G401.6 (cell line): ENCODE data around the gene RNF14.

Experiments
- FAIRE-seq: peaks from 2 replicates; lab custom pipeline; 2012; peaks lifted over from hg19 to GRCh38; lab: Jason Lieb, UNC

Gene RNF14

DNA sequence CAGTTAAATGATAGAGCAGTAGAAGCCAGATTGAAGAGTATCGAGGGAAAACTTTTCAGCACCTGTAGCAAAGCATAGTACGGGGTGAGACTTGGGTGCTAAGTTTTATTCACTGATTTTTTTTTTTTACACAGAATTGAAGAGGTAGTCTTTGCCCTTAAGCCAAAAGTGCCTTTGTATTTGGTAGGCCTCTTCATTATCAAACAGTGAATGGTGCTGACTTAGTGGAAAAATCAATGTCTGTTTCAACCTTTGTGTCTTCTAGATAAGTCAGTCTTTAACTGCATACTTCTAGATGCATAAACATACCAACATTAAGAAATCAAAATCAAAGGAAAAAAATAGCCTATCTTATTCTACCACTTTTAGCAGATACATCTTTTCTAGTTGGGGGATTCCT lies 13.7 kb downstream of the RNF14 start:
- FAIRE-seq, result no peak

GRCh38 chr5:141986072-141986471 lies 17.2 kb downstream of the RNF14 start:
- no peak for FAIRE-seq

GRCh38 chr5:141989720-141990119 lies 20.8 kb downstream of the RNF14 start:
- FAIRE-seq, result no peak

DNA sequence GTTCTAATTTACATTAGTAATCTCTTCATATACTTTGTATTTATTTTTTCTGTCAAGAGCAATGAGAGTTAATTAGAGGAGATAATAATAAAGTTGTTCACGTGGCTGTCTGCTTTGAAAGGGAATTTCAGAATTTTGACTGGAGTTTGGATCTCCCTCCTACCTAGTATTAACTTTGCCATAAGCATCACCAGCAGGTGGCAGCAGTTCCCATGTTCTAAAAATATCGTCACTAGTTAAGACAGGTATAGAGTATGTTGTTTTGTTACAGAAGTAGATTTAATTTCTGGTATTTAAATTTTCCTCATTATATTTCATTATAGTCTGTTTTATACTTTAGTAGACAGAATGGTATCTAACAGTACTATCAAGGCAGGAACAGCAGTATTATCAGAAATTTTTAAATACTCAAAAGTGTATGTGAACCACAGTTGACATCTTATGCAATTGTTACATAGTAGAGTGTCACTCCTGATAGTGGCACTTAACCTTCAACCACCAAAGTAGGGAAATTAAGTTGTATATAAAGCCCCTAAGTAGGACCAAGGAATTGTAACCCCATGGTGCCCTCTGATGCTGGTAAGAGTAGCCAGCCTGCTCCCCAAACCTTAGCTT lies 23.6 kb downstream of the RNF14 start:
- peak; percentile 96 for FAIRE-seq

GRCh38 chr5:141994511-141995136 lies 25.7 kb downstream of the RNF14 start:
- FAIRE-seq, result no peak

GRCh38 chr5:141995656-141996055 lies 26.8 kb downstream of the RNF14 start:
- FAIRE-seq, result no peak

DNA sequence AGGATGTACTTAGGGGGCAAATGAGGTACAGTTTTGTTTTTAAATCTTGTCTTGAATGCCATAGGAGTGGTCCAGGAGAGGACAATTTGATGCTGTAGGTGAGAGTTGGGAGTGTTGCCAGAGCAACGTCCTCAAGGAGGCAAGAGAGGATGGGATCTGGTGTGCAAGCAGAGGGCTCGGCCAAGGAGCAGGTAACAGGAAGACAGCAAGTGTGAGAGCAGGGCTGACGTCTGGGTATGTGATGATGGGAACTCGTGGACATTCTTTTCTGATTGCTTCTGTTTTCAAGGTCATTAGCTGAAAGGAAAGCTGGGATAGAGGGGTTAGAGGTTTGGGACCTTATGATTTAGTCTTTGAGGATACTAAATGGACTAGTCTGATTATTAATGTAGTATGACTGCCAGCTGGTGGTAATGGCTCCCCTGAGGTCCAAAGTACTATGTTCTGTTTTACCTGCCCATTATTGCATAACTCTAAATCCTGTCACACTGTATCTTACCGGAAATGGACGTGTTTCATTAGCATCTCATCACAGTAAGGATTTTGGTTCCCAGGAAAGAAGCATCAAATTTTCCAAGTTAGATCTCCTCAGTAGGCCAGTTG lies 28.6 kb downstream of the RNF14 start:
- FAIRE-seq, result no peak

DNA sequence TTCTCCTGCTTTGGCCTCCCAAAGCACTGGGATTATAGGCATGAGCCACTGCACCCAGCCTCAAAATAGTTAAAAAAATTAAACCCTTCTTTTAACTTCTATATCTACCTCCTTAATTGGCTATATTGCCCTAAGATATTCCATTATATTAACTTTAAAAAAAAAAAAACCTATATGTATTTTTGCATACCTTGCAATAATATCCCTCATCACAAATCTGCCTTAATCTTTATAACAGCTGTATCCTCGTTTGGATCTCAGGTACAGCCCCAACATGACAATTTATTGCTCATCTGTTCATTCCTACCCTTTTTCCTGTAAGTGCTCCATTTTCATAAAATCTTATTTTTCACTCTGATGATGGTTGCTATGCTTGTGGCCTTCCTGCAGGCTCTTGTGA lies 31.3 kb downstream of the RNF14 start:
- no peak for FAIRE-seq

DNA sequence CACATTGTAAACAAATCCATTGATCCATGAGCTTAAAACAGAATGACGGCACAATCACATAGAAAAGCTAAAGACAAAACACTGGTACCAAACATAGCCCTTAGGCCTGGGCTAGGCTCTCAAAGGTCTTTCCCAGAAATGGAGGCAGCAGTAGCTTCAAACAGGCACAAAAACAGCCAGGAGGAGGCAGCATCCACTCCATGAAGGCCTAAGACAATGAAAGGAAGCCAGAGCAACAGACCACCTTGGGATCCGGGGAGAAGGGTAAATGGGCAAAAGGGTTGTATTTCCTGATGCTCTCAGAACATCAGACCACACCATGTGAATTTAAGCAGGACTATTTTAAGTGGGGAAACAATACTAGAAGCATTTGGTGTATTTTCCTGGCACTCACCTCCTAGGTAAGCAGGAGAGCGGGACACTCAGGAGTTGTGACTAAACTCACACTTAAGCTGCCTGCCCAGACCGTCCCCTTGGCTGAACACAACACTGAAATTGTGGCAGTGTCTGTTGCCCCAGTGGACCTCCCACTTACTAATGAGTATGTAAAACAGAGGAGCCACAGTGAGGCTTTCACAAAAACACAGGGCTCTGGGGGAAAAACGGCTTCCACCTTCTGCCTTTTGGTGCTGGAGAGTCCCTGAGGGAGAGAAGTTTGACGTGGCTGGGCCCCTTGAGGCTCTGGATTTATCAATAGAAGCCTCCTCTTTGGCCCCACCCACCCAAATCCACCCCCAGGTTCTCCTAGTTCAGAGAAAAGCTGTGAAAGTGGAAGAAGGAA lies 32.0 kb downstream of the RNF14 start:
- no peak for FAIRE-seq

GRCh38 chr5:142003266-142003800 lies 34.4 kb downstream of the RNF14 start:
- no peak for FAIRE-seq

- no peak for FAIRE-seq
Observed at GRCh38 chr5:142006363-142007236, 37.7 kb downstream of the RNF14 start.

DNA sequence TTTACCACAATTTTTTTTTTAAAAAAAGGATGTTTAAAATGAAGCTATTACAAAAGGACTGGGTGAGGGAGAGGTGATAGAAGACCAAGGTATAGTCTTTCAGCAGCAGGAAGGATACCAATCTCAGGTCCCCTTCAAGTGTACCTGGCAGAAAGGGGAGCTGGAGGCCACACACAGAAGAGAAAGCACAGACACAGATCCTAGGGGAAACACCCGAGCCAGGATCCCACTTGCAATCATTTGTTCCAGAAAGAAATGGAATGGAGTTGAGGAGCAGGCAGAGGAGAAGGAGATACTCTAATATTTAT lies 38.3 kb downstream of the RNF14 start:
- FAIRE-seq, result no peak

- FAIRE-seq, result no peak
Observed at GRCh38 chr5:142008813-142009212, 39.9 kb downstream of the RNF14 start.

DNA sequence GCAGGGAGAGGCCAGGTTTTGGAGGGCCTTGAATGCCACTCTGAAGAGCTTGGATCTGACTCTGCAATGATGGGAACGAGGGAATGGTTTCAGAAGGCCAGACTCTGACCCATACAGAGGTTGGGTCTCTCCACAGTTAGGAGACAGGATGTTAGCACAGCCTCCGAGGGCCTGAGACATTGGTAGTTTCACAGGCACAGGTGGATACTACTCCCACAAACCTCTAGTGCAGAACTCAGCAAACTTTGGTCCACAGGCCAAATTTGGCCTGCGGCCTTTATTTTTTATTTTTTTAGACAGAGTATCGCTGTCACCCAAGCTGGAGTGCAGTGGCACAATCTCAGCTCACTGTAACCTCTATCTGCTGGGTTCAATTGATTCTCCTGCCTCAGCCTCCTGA lies 41.0 kb downstream of the RNF14 start:
- FAIRE-seq, result no peak

DNA sequence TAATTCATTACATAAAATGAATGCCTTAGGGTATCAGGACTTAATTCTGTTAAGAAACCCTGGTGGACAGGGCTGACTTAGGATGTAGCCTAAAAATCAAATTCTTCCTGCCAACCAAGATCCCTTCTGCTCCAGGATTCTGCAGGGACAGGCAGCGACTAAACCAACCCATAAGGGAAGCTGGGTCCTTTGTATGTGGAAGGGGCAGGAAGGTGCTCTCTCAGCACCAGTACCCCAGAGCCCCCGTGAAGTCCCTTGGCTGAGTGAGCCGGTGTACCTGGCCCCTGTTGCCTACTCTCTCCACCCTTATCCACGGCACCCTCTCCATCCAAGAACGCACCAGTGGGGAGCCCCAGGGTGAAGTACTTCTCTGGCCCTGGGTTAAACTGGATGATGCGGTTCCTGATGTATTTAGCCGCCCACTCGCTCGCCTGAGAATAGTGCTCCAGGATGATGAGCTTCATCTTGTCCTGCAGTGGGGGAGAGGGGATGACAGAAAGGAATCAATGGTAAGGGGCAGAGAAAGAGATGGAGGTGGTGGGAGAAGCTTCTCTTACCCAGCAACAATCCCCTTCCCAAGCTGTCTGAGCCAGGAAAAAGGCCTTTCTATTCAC lies 42.8 kb downstream of the RNF14 start:
- FAIRE-seq, result no peak

DNA sequence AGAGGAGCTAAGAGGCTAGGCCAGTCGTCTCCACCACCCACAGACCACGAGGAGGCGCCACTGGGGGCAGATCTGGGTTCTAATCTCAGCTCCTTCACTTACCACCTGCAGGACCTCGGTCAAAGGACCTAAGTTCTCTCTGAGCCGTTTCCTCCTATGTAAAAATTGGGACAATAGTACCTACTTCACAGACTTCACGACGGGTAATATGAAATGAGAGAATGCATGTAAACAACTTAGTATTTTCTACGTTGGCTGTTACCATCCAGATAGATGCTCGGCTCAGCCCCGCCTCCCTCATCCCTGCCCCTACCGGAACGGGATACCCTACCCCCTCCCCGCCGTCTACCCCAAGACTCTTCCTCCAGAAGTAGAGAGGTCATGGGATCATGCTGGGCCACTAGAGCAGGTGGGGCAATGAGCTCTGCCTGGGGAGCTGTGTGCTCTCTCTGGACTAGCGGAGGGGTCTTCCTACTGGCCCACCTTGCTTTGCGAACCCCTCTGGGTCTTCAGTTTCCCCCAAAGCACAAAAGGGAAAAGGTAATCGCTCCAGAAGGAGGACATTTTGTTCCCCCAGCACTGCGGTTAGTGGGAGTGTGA lies 43.4 kb downstream of the RNF14 start:
- FAIRE-seq, result no peak

GRCh38 chr5:142012792-142013388 lies 44.0 kb downstream of the RNF14 start, which contains the start of gene GNPDA1:
TSS of gene GNPDA1 (minus strand) at chr5:142013027. CDS start at chr5:142012035, 992 bp downstream.
- FAIRE-seq, result no peak

- no peak for FAIRE-seq
Observed at GRCh38 chr5:142013734-142014521, 45.0 kb downstream of the RNF14 start.

DNA sequence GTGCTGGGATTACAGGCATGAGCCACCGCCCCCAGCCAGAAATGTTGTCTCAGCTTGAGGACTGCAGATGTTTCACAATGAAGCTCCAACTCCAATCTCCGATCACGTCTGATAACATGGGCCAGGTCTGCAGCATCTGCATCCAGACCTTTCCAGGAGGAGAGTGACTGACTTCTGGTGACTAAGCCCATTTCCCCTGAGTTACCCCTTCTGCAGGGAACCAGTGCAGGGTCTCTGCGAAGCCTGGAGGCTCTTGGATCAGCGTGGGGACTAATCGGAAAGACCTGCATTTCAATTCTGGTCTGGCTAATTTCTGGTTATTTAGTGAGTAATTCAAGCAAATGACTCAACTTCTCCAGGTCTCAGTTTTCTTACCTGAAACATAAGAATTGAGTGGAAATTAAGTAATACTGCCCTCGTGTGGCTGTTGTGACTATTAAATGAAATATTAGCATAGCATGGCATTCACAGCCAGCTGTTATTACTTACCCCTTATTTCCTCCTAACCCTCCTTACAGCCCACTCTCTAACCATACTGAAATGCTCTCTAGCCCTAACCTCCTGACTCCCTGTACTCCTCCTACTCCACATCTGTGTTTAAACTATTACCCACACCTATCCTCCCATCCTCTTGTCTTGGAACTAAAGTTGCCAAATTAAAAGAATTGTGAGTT lies 46.1 kb downstream of the RNF14 start:
- FAIRE-seq, result peak; percentile 84
